UCSD-AML1 (cell line): Measurements from ENCODE around the gene ADGRF1.
"Not testable (repeated sequence)": the region's sequence is repeated elsewhere in the genome, so short reads cannot be mapped to it uniquely, and the experiment has no call there.

ENCODE experiments used
- DNase-seq: peaks from one replicate; lab custom pipeline; 2025; ENCODE audit not compliant: unreplicated experiment; lab: John Stamatoyannopoulos, UW

Gene ADGRF1

DNA sequence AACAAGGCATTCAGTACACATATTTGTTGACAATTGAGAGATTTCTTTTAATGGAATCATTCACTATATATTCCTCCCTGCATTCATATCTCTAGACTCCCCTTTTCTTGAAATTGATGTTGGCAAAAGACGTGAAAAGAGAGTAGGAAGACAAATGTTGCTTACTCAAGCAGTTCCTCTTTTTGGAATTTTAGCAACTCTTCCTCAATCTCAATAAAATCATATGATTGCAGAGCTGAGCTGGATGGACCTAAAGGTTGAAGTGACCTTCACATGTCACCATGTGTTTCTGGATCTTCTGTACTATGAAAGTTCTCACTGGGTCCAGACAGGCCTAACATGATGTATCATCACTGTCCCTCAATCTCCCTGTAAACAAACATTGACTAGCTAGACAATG is 18.6 kb downstream of the ADGRF1 start:
- DNase-seq, result no peak

GRCh38 chr6:47022191-47022590 is 19.9 kb downstream of the ADGRF1 start:
- DNase-seq, result no peak

GRCh38 chr6:47019941-47020340 is 22.2 kb downstream of the ADGRF1 start:
- DNase-seq, result no peak

DNA sequence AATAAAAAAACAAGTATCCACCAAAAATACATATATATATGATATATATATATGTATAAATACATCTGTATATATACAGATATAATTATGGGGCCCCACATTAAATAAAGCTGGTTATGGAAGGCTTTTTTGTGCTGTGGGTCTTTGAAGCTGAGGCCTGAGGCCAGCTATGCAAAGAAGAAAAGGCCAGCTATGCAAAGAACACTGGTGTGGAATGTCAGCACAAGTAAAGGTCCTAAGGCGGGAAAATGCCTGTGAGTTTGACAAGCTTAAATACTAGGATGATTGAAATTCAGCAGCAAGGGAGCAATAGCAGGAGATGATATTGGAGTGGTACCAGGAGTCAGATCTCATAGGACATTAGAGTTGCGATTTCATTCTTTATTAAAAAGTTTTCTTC is 25.2 kb downstream of the ADGRF1 start:
- DNase-seq, result no peak

DNA sequence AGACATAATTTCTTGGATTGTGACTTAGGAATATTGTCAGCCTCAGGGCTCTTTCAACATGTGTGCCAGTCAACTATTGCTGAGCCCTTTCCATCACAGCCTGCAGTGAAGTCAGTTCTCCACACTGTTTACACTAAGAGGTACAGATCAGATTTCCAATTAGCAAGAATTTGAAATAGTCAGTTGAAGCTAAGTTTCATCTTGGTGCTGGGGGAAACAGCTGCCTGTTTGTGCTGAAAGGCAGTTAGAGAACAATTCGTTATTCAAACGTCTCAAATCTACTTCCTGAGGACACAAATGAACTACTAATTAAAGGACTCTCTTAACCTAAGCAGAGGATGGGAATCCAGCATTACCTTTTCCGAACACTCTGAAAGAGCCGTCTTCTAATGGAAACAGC is 25.9 kb downstream of the ADGRF1 start:
- DNase-seq, result no peak

DNA sequence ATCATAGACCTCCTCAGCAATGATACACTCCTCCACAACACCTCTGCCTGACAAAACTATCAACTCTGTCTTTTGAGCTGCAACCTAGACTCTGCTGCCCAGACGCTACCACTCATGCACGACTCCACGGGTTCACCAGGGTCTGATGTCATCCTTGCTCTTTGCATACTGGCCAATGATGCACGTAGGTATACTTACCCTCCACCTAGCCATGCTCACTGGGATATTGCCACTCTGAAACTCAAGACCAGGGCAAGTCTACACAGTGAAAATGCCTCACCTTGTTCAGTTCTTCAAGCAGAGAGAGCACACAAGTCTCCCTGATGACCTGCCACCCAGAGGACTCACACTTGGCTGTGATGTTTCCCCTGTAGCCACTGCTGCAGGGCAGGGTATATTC is 27.7 kb downstream of the ADGRF1 start:
- no peak for DNase-seq

DNA sequence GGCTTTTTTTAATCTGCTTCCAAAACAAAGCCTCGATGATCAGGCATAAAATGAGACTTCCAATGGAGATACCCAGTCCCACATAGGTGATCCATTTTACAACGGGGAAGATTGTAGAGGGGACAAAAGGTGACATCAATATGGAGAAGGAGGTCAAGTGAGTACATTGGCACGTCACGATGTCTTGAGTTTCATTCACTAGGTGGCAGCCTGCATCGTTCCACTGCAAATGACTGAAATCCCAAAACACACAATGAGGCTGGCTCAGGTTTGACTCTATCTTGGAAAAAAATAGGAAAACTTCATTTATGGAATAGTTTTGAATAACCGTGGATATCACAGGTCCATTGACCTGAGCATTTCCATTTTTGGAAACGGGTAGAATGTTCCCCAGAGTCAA is 32.5 kb downstream of the ADGRF1 start:
- DNase-seq, result no peak

DNA sequence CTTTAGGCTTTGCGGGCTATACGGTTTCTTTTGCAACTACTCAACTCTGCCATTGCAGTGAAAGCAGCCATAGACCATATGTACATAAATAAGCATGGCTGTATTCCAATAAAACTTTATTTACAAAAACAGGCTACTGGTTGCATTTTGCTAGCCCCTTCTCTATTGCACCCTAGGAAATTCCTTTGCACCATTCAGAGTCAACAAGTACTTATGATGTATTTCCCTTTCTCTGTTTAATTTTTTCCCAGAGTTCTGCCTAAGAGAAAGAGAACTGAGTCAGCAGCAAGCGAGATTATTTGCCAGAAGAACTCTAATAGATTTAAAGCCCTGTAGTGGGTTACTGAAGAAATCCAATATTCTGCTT is 33.8 kb downstream of the ADGRF1 start:
- no peak for DNase-seq

DNA sequence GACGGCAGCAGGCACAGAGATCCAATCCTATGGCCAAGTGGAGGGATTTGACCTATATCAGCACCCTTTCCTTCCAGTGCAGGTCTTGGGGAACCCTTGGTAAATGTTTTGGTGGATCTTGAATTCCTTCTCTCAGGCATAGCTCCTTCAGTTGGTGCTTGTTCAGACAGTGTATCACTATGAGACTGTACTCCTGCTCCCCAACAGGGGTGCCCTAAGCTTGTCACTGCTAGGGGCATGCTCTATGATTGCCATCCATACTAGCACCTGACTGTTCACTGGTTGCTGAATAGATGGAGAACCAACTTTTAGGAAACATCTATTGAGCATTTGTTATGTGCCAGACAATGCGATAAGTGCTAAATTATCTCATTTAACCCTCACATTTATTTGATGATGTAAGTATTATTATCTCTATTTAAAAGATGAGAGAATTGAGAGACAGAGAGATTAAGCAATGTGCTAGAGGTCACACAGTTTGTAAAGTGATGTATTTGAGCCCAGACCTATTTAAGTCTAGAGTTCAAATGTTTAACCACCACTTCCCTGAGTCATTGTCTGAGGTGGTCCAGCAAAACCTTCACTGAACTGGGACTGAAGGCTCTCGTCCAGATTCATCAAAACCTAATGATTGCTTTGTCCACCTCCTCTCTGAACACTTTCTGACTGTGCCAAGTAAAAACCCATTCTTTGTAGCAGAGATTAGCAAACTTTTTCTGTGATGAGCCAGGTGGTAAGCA is 34.3 kb downstream of the ADGRF1 start:
- no peak for DNase-seq

DNA sequence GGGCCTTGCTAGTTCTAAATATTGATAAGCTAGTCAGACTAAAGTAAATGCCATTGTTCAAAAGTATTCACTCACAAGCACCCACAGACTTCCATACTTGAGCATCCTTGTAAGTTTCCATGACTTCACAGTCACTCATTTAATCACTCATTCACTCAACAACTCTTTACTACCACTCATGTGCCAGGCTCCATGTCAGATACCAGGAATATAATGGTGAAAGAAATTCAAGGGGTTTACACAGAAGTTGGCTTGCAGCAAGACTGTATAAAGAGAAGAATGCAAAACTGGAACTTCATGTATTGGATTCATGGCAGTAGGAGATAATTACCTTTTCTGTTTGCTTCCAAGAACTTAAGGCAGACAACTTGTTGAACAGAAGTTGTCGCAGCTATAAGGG is 36.6 kb downstream of the ADGRF1 start:
- no peak for DNase-seq

DNA sequence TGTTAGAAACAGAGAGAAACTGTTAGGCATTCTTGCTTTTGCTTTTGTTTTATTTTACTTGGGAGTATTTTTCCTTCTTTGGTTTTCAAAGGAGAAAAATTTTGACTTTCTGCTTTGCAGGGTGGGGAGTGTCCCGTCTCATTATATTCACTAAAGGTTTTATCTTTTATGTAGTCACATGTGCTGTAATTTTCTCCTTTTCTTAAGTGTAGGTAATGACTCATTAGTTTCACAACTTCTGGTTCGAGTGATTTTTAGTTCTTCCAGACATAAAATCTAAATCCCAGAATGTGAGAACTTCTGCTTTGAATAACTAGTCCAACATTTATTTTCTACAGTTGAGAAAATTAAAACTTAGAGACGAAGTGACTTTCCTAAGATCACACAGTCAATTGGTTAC is 37.7 kb downstream of the ADGRF1 start:
- DNase-seq, result no peak

DNA sequence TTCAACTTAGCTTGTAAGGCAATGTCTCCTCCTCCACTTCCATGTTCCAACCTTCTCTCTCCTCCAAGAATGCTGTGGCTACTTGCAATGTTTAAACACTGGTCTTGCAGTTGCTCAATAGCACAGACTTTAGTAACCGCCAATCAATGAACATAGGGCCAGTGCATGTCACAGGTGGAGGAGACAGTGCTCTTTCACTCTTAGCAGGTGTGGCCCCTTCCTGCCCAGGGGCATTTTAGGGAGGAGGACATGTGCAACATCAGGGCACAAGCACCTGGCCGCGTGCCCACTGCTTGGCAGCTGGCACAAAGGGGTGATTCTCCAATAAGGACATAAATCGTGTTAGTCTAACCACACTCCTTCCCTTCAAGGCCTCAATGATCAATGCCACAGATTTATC is 41.3 kb downstream of the ADGRF1 start:
- no peak for DNase-seq

DNA sequence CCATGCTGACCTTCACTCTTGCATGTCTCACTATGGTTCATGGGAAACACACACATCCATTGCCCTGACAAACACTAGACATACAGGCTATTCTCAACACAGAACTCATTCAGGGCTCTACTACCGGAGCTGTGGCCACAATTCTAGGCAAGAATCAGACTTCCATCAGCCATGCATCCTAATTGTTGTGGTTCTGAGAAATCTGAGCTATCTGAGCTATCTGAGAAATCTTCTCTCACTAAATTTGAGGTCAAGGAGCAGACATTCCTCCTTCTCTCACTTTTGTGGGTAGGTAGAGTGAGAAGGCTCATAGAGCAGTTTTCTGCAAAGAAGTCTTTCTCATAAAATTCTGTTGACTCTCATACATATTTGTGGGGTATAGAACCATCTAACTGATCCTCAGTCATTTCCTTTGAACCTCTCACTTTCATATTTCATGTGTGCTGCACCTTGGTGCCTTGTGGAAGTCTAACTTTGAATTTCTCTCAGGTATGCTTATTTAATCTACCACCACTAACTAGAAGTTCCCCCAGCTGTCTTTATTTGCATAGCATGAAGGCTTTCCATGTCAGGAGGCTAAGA is 43.6 kb downstream of the ADGRF1 start:
- DNase-seq, result no peak

- DNase-seq, result no peak
These were observed 44.5 kb downstream of the ADGRF1 start for GRCh38 chr6:46997646-46998045.

DNA sequence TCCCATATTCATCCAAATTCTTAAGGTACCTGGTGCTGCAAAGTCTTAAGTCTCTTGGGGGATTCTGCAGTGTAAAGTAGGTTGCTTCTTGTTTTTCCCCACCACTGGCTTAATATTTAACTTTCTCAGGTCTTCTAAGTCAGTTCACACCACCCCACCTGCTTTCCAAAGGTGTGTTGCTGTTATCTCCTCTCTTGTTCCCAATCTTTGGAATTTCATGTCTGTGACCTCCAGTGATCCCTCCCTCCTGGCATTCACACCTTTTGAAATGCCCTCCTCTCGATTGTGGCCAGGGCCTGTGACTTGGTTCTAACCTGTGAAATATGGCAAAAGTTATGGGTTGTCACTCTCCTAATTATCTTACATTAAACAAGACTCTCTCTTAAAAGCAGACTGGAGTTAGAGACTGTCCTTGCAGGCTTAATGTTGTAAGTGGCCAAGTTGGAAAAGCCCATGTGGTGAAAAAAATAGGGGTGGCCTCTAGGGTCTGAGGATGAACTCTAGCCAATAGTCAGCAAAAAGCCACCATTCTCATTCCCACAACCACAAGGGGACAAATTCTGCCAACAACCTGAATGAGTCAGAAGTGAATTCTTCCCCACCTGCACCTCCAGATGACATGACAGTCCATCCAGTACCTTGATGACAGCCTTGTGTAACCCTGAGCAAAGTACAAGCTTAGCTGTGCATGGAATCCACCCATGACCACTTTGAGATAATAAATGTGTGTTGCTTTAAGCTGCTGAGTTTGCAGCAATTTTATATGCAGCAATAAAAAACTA is 45.1 kb downstream of the ADGRF1 start:
- no peak for DNase-seq

GRCh38 chr6:46994933-46995332 is 47.2 kb downstream of the ADGRF1 start:
- DNase-seq, result no peak

- DNase-seq, result no peak
These were observed 48.3 kb downstream of the ADGRF1 start for GRCh38 chr6:46993846-46994245.

DNA sequence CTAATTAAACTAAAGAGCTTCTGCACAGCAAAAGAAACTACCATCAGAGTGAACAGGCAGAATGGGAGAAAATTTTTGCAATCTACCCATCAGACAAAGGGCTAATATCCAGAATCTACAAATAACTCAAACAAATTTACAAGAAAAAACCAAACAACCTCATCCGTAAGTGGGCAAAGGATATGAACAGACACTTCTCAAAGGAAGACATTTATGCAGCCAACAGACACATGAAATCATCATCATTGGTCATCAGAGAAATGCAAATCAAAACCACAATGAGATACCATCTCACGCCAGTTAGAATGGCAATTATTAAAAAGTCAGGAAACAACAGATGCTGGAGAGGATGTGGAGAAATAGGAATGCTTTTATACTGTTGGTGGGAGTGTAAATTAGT is 49.7 kb downstream of the ADGRF1 start:
- DNase-seq, result not testable (repeated sequence)

- DNase-seq, result not testable (repeated sequence)
These were observed 51.2 kb downstream of the ADGRF1 start for GRCh38 chr6:46990818-46991510.

DNA sequence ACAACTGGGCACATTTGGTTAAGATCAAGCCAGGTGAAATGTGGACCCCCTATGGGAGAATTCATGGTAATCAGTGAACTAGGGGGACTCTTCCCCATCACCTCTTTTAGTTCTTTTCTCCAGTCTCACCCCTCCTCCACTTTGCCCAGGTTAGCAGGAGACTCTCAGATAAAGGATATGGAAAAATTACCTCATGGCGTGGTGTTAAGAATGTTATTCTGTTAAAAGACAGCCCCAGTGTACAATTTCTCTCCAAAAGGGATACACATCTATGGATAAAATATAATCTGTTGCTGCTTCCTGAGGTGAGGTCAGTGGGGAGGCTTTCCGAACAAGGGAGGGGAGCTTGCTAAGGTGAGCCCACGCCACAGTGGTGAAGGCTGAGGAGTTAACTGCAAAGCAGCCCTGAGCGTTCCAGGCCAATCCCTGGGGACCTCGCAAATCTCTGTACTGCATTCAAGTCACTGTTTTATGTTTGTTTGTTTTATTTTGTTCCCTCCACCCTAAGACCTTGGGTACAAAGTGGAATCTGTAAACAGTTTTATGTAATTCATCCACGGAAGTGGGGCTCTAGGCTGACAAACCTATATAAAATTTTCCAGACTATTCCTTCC is 52.0 kb downstream of the ADGRF1 start:
- DNase-seq, result no peak

- no peak for DNase-seq
These were observed 52.7 kb downstream of the ADGRF1 start for GRCh38 chr6:46989398-46989797.
